Endothelial cell of umbilical vein (primary cell): Measurements from ENCODE around the gene CD55.

Experiments
- EZH2 ChIP-seq: IDR thresholded peaks from 2 replicates; pipeline ENCODE4 v1.6.1; 2012; ENCODE audit warnings: borderline replicate concordance, low read depth, mild to moderate bottlenecking, moderate library complexity, low read length, inconsistent platforms; ENCODE audit not compliant: severe bottlenecking
- POLR2A ChIP-seq: IDR thresholded peaks from 2 replicates; pipeline ENCODE4 v1.6.1; 2012; ENCODE audit warnings: low read depth, mild to moderate bottlenecking, control low read depth, low read length
- POLR2AphosphoS5 ChIP-seq: IDR thresholded peaks from 2 replicates; pipeline ENCODE4 v1.6.1; 2012; ENCODE audit warnings: low read depth, mild to moderate bottlenecking, control low read depth, low read length, moderate library complexity; ENCODE audit not compliant: insufficient read depth
- TF ChIP-seq, protein P1 (sequence below), 2 donors: IDR thresholded peaks; 1 replicate in 1 of 2; 2 replicates in 1 of 2; pipeline ENCODE4 v1.5.1; 2011; ENCODE audit warnings: low read length in 2 of 2, mild to moderate bottlenecking in 2 of 2, moderate library complexity in 2 of 2, control low read depth in 1 of 2, inconsistent platforms in 1 of 2, low read depth in 1 of 2; ENCODE audit not compliant: insufficient read depth in 1 of 2; ENCODE audit errors: extremely low read depth in 1 of 2

GRCh38 chr1:207286786-207287468 is 34.6 kb upstream of the CD55 start:
- TF ChIP-seq, protein P1, sequence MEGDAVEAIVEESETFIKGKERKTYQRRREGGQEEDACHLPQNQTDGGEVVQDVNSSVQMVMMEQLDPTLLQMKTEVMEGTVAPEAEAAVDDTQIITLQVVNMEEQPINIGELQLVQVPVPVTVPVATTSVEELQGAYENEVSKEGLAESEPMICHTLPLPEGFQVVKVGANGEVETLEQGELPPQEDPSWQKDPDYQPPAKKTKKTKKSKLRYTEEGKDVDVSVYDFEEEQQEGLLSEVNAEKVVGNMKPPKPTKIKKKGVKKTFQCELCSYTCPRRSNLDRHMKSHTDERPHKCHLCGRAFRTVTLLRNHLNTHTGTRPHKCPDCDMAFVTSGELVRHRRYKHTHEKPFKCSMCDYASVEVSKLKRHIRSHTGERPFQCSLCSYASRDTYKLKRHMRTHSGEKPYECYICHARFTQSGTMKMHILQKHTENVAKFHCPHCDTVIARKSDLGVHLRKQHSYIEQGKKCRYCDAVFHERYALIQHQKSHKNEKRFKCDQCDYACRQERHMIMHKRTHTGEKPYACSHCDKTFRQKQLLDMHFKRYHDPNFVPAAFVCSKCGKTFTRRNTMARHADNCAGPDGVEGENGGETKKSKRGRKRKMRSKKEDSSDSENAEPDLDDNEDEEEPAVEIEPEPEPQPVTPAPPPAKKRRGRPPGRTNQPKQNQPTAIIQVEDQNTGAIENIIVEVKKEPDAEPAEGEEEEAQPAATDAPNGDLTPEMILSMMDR (IDR thresholded peaks at IDR 0.05; ENCODE audit: extremely low read depth in 1 of 2, insufficient read depth in 1 of 2, low read depth in 1 of 2, low read length in 2 of 2): no peak
- TF ChIP-seq EZH2 (no peak), POLR2AphosphoS5 (no peak), POLR2A (no peak)
